ENCODE results near the gene FAM131B.

Gene FAM131B

GRCh38 chr7:143320620-143321019, 41.9 kb downstream of the FAM131B start:
- DNase-seq: no peak

- DNase-seq: no peak
These were observed 43.9 kb downstream of the FAM131B start for GRCh38 chr7:143318661-143319060.

DNA sequence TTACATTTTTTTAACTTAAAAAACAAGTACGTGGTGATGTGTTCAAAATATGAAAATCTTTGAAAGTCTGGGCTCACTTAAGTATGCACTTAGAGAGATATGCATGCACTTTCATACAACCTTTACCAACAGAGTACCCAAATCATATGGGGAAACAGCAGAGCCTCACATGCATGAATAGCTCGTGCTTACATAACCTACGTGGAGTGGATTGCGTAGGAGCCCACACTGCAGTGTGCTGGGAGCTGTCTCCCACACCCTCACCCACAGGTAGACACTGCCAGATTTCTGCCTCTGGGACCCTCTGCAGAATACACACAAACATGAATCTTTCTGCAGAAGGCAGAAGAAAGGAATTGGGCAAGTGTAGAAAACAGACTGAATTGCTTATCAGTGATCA, 46.0 kb downstream of the FAM131B start:
- no peak for DNase-seq

DNA sequence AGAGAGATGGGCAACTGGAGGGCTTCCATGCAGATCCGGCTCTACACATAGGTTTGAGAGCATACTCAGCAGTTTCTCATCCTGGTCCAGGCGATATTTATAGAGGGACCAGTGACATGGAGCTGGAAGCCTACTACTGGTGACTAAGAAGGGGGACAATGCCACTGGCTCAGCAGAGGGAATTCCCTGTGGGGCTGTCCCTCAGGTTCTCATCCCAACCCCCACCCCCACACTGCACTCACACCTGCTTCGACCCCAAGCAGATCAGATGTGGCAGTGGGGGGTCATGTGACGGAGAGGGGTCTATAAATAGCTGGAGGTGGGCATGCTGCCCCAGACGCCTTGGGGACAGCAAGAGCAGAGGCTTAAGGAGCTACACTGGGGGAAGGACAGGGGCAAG, 46.7 kb downstream of the FAM131B start, which contains the start of gene CLCN1:
TSS of gene CLCN1 (plus strand) at position 336 of the 400 bp plus-strand sequence. CDS start 102 bp downstream, outside the sequence.
- DNase-seq: no peak

- DNase-seq: no peak
These were observed 48.4 kb downstream of the FAM131B start for GRCh38 chr7:143314127-143314526.

DNA sequence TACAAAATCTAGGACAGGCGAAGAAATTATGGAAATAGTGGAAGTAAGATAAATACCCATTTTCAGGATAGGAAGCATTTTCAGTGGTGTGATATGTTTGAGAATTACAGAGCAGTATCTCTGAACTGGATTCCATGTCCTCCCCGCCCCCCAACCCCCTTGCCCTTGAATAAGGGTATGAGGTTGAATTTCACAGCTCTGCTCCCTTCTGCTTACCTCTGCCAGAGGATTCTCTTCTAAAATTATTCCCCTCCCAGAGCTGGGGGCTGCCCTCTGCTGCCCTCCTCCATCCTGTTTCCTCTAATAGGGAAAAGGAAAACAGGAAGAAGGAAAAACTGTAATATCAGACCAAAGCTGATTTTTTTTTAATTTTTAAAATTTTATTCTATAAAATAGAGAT, 53.9 kb downstream of the FAM131B start:
- DNase-seq: no peak

DNA sequence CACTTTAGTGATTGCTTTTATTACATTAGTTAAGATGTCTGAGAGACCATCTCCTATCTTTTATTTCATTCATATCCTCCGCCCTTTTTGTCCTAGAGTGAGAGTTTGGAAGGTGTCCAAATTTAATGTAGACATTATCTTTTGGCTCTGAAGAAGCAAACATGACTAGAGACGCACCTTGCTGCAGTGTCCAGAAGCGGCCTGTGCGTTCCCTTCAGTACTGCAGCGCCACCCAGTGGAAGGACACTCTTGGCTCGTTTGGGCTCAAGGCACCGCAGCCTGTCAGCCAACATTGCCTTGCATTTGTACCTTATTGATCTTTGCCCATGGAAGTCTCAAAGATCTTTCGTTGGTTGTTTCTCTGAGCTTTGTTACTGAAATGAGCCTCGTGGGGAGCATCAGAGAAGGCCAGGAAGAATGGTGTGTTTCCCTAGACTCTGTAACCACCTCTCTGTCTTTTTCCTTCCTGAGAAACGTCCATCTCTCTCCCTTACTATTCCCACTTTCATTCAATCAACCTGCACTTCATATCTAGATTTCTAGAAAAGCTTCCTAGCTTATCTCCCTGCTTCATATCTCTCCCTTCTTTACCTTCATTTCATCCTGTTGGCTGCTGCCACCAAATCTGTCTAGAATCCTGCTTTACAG, 57.0 kb downstream of the FAM131B start:
- peak; percentile 75 for DNase-seq

GRCh38 chr7:143304938-143305337, 57.6 kb downstream of the FAM131B start:
- DNase-seq: no peak

GRCh38 chr7:143303733-143304132, 58.8 kb downstream of the FAM131B start:
- DNase-seq: no peak
